ENCODE results near the gene URGCP.

URGCP gene

GRCh38 chr7:43906331-43907010 is at the start of gene URGCP:
URGCP (minus strand) TSS chr7:43906596; CDS start chr7:43906575, 21 bp downstream.
- DNase-seq (ENCODE audit: low spot score) = peak; percentile 56

- no peak for DNase-seq (ENCODE audit: low spot score)
Measured at GRCh38 chr7:43956027-43956426, 49.6 kb upstream of the URGCP start.

- peak; percentile 72 for DNase-seq (ENCODE audit: low spot score)
Measured at GRCh38 chr7:43954524-43955228, 48.3 kb upstream of the URGCP start.

- DNase-seq (ENCODE audit: low spot score) = no peak
Measured at GRCh38 chr7:43953071-43953470, 46.7 kb upstream of the URGCP start.

- no peak for DNase-seq (ENCODE audit: low spot score)
Measured at GRCh38 chr7:43952028-43952427, 45.6 kb upstream of the URGCP start.

GRCh38 chr7:43944286-43944685 is 37.9 kb upstream of the URGCP start:
- no peak for DNase-seq (ENCODE audit: low spot score)

- no peak for DNase-seq (ENCODE audit: low spot score)
Measured at GRCh38 chr7:43943417-43944187, 37.2 kb upstream of the URGCP start.

GRCh38 chr7:43942997-43943396 is 36.6 kb upstream of the URGCP start:
- peak; percentile 41 for DNase-seq (ENCODE audit: low spot score)

- DNase-seq (ENCODE audit: low spot score) = no peak
Measured at GRCh38 chr7:43942250-43942649, 35.9 kb upstream of the URGCP start.

- no peak for DNase-seq (ENCODE audit: low spot score)
Measured at GRCh38 chr7:43938892-43939482, 32.6 kb upstream of the URGCP start.

GRCh38 chr7:43937444-43937843 is 31.0 kb upstream of the URGCP start:
- no peak for DNase-seq (ENCODE audit: low spot score)

GRCh38 chr7:43933902-43934560 is 27.6 kb upstream of the URGCP start:
- no peak for DNase-seq (ENCODE audit: low spot score)

GRCh38 chr7:43931346-43931745 is 24.9 kb upstream of the URGCP start:
- no peak for DNase-seq (ENCODE audit: low spot score)

GRCh38 chr7:43929529-43930457 is 23.4 kb upstream of the URGCP start:
- DNase-seq (ENCODE audit: low spot score) = no peak

- DNase-seq (ENCODE audit: low spot score) = no peak
Measured at GRCh38 chr7:43927810-43928209, 21.4 kb upstream of the URGCP start.

- no peak for DNase-seq (ENCODE audit: low spot score)
Measured at GRCh38 chr7:43926798-43927123, 20.4 kb upstream of the URGCP start.

GRCh38 chr7:43925984-43926797 is 19.8 kb upstream of the URGCP start, which contains the start of gene UBE2D4:
UBE2D4 (plus strand) TSS chr7:43926436; CDS start chr7:43926533, 97 bp downstream.
- DNase-seq (ENCODE audit: low spot score) = peak; percentile 91

GRCh38 chr7:43922726-43923125 is 16.3 kb upstream of the URGCP start:
- no peak for DNase-seq (ENCODE audit: low spot score)

GRCh38 chr7:43921423-43921822 is 15.0 kb upstream of the URGCP start:
- no peak for DNase-seq (ENCODE audit: low spot score)

GRCh38 chr7:43915907-43916306 is 9.5 kb upstream of the URGCP start:
- DNase-seq (ENCODE audit: low spot score) = no peak

Data from SW480 (cell line).